Right lobe of liver (tissue), 4 donors: Measurements from ENCODE around the gene AAK1.

Experiments
- CTCF ChIP-seq, 4 donors: fragments of 200-600 bp in 3 of 4; fragments of 450-650 bp in 1 of 4; IDR thresholded peaks; one replicate each; pipeline versions ENCODE4 v1.5.1 to v1.8.0; 2016 to 2022; ENCODE audit warnings: antibody characterized with exemption in 4 of 4, mild to moderate bottlenecking in 2 of 4
- POLR2A ChIP-seq: fragments of 450-650 bp; IDR thresholded peaks from one replicate; pipeline ENCODE4 v1.6.1; 2017; ENCODE audit warnings: antibody characterized with exemption, mild to moderate bottlenecking
- donor health status: DM: no; HTN: no; CAD: no.
- donor health status: DM: no; HTN: no; CAD: no.
- donor health status: DM: no; HTN: yes; CAD: no.

DNA sequence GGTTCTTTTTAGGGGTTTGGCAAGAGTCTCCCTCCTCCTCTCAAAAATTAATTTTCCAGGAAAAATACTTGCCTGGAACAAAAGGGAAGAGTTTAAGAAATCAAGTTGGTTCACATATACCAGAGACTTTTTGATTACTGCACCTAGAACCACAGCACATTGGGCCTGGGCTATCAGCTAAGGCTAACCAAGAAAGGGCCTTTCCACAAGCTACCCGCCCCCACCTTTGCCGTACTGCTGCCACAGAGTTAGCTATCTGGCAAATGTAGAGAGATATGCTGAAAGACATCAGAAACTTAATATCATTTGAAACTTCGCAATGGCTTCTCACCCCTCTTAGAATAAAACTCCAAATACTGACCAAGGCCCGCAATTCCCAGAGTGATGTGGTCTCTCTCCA is 76.9 kb downstream of the AAK1 start:
- no peak for TF ChIP-seq POLR2A
- no peak for TF ChIP-seq CTCF (IDR thresholded peaks at IDR 0.05)
